Left kidney (tissue), 2 donors: ENCODE results near the gene UAP1L1. TPM values are rescaled to one million over a fixed set of nuclear protein-coding genes. Genes with fewer than 3 reads are reported as not detected.
"Not testable (repeated sequence)": the region's sequence is repeated elsewhere in the genome, so short reads cannot be mapped to it uniquely, and the experiment has no call there.

Source experiments
- DNase-seq: peaks from one replicate; pipeline ENCODE4 v3.0.0-alpha.2; 2013
- polyA plus RNA-seq: library from polyadenylated mRNA; unstranded; fragments of 120-200 nt; gene quantifications from one replicate; pipeline ENCODE4 v1.2.1, GENCODE V29; 2013; ENCODE audit not compliant: insufficient read length

UAP1L1 gene
- polyA plus RNA-seq, 1 donor = 6.9 TPM

DNA sequence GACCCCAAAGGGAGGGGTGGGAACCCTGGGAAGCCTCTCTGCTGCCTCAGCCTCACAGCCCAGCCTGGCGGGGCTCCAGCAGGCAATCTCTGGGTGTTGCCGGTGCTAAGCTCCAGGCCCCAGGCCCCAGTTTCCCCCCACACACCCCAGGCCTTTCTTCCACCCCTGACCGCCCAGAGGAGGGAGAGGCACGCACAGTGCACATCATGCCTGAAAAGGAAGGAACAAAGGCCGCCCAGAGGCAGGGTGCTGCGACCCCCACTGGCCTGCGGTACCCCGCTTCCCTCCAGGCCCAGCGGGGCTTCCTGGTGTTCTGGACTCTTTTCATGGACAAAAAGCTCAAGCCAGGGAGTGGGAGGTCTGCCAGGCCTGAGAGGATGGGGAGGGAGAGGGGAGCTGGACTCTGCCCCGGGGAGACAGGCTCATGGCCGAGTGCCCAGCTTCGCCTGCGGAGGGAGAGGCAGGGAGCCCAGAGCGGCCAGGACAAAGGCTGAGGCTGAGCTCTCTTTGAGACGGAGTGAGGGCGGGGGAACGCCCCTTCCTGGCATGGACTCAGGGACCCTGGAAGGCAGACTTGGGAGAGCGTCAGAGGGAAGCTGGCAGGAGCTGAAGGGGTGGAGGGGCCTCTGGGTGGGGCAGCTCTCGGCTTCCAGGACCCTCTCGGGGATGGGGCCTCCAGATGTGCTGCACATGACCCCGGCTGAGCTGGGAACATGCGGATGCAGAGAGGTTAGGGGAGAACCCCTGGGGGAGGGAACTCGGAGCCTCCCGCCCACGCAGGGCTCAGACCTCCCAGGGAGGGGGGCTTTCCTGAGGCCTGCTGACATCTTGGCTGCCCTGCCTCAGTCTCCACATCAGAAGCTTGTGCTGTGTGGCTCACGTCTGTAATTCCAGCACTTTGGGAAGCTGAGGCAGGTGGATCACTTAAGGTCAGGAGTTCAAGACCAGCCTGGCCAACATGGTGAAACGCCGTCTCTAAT, 21.6 kb upstream of the UAP1L1 start:
- no peak for DNase-seq

DNA sequence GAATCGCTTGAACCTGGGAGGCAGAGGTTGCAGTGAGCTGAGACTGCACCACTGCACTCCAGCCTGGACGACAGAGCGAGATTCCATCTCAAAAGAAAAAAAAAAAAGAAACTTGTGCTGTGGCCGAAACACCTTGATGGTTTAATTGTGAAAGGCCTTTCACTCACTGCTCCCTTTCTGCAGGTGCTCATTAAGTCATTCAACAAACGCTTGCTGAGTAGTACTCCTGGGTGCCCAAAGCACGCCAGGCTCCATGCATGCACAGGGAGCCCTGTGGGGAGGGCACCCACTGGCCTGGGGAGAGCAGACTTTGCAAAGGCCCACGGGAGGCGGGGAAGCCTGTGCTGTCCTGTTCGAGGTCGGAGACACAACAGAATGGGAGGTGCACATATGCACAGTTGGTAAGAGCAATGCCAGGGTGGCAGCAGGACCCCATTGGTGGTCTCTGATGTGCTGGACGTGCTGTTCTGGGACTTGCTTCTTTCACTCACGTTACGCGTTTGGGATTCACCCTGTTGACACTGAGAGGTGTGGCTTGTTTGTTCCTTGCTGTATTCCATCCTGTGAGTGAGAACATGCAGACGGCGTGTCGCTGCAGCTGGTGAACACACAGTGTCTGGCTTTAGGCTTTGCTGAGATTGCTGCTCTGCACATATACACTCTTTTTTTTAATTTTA, 20.4 kb upstream of the UAP1L1 start:
- no peak for DNase-seq

DNA sequence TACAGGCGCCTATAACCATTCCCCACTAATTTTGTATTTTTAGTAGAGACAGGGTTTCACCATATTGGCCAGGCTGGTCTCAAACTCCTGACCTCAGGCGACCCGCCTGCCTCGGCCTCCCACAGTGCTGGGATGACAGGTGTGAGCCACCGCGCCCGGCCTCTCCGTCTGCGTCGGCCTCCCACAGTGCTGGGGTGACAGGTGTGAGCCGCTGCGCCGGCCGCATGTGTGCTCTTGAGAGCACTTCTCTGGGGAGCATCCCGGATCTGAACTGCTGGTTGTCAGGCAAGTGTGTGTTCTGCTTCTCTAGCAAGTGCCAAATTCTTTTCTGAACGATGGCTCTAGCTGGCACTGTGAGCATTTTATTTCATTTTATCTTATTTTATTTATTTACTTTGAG, 19.8 kb upstream of the UAP1L1 start:
- DNase-seq = no peak

DNA sequence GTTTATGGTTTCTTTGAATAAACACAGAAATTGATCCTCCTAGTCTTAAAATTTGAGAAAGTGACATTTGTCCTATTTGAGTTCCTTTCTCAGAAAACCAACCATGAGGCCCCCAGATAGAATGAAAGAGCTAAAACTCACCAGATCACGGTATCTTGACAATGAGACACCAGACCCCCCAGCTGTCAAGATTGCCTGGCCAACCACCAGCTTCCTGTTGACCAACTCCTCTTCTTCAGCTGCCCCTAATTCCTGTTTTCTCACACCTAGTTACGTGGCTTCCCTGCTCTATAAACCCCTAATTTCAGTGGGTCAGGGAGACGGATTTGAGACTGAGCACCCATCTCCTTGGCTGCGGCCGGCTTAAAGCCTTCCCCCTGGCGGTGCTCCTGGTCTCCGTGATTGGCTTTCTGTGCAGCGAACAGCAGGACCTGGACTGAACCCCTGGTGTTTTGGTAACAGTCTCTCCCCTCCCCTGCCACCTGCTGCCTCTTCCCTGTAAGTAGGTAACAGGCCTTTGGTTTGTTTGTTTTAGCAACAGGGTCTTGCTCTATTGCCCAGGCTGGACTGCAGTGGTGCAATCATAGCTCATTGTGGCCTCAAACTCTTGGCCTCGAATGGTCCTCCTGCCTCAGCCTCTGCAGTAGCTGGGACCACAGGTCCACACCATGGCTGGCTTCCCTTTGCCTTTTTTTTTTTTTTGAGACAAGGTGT, 18.6 kb upstream of the UAP1L1 start:
- DNase-seq = no peak

GRCh38 chr9:137062384-137062783, 14.9 kb upstream of the UAP1L1 start:
- DNase-seq = no peak

DNA sequence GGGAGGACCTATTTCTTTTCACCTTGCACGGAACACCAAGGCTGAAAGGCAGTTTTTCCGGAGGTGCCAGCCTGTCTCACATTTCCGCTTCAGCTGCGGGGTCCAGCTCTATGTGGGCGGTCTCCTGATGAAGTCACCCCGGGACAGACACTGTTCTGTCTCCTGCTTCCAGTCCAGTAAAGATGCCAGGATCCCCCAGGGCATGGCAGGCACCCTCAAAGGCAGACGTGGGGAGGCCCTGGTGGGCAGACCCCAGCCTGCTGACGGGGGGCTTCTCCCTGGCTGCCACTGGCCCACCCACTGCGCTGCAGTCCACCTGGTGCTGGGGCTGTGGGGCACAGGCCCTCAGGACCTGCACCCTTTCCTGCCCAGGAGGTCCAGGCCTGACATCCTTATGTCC, 14.5 kb upstream of the UAP1L1 start:
- DNase-seq = not testable (repeated sequence)

DNA sequence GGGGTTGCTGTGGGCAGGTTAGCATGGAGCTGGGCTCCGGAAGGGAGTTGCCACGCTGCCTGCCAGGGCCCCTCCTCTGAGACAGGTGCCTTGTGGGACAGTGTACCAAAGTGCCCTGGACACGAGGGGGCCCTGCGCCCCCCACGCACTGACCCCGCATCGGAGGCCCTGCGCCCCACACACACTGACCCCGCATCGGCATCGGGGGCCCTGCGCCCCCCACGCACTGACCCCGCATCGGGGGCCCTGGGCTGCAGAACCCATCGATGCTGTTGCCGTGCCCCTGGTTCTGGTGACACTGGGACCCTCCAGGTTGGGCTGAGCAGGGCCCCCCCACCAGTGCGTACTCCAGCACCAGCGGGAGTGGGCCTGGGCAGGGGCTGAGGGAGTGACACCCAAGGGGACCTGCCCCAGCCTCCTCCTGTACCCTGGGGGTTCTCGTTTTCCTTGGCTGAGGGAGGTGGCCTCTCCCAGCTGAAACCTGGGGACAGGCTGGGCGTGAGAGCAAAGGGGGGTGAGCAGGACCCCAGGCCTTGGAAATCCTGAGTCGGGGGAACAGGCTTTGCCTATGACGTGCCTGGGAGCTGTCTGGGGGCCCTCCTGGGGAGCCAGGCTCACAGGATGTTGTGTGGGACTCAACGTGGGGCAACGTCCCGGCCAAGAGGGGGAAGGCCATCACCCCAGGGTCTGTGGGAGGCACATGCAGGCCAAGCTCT, 13.8 kb upstream of the UAP1L1 start:
- DNase-seq = no peak

- no peak for DNase-seq
Measured at GRCh38 chr9:137064027-137064879, 13.1 kb upstream of the UAP1L1 start.

- DNase-seq = no peak
Measured at GRCh38 chr9:137064880-137065164, 12.5 kb upstream of the UAP1L1 start.

GRCh38 chr9:137065336-137065967, 11.9 kb upstream of the UAP1L1 start:
- DNase-seq = no peak

- no peak for DNase-seq
Measured at GRCh38 chr9:137066096-137066861, 11.0 kb upstream of the UAP1L1 start.

DNA sequence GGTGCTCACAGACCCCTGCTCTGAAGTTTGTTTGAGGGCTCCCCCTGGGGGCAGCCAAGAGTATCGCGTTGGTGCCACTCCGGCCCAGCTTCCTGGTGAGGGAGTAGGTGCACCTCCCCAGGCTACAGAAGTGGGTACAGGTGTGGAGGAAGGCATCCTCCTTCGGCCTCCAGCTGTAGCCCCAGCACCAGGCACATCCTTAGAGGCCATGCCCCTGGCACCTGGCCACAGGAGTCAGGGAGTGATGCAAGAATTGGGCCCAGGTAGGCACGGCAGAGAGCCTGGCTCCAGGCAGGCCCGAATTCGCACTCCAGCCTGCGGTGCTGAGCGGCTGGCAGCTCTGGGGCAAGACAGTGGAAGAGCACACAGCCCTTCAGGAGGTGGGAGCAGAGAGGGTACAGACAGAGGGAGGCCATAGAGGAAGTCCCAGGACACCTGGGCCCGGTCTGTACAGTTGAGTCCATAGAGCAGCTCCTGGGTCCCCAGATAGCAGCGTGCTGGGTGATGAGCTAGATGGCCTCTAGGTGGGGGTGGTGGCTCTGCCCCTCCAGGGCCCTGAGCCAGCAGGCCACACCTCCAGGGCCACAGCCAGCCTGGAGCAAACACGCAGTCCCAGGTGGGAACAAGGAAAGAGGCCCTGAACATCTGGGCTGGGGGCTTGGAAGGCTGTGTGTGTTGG, 9.3 kb upstream of the UAP1L1 start:
- no peak for DNase-seq

DNA sequence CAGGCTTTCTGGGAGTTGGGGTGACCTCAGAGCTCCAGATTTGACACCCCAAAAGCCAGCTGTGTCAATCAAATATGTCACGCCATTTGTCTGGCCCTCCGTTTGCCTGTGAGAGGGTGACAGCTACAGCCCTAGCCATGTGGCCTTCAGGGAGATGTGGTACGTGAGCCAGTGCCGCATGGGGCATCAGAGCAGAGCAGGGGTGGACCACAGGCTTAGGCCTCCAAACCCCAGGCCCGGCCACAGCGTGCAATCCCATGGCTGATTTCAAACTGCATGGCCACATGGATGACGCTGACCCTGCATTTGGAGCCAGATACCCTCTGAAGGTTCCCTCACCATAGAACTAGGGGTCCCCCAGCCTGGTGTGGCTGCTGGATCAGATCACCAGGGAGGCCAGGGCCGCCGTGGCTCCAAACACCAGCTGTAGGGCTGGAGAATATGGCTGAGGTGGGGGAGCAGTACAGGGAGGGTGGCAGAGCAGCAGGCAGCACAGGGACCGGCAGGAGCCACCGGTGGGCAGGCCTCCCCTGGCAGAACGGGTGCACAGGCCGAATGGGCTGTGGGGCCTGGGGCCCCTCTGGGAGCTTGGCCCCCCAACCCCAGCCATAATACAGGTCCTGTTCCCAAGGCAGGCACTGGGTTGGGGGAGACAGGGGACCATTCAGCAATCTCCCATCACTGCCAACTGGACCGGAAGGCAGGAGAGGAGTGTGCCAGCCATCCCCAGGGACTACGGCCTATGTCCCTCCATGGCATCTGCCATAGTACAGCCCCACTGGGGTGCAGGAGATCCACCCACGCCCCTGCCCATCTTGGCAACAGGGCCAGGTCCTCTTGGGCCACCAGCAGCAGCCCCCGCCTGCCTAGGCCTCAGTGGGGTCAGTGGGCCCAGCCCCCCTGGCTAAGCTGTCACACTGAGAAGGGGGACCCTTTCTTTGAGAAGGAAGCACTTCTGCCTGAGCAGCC, 8.5 kb upstream of the UAP1L1 start:
- no peak for DNase-seq

- DNase-seq = no peak
Measured at GRCh38 chr9:137069508-137070091, 7.7 kb upstream of the UAP1L1 start.

DNA sequence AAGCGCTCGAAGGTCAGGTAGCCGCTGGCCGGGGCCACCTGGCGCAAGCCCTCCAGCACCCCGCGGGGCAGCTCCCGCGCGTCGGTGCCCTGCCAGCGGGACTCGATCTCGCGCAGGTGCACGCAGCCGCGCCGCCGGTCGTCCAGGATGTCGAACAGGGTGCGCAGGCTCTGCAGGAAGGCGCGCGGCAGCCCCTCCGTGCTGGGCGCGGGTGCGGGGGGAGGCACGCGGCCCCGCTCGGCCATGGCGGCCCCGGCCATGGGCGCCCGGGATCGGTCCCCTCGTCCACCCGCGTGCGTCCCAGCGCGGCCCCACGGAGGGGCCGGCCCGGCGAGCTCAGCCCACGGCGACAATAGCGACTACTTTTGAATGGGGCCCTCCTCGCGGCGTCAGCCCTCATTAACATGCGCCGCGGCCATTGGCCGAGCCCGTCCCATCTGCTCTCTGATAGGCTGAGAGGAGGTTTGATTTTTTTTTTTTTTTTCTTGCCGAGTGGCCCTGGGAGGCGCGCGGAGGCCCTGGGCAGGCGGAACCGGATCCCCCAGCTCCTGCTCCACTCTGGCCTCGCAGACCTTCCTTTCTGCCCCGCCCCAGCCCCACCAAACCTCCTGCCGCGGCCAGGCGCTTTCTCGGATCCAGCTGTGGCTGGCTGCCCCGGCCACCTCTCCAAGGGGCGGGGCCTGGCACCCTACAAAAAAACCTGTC, 7.0 kb upstream of the UAP1L1 start, which contains the start of gene SAPCD2:
Gene SAPCD2 (minus strand): TSS at position 357 of the 705 bp plus-strand sequence. CDS start 97 bp downstream, at position 260.
- DNase-seq = peak; percentile 84

DNA sequence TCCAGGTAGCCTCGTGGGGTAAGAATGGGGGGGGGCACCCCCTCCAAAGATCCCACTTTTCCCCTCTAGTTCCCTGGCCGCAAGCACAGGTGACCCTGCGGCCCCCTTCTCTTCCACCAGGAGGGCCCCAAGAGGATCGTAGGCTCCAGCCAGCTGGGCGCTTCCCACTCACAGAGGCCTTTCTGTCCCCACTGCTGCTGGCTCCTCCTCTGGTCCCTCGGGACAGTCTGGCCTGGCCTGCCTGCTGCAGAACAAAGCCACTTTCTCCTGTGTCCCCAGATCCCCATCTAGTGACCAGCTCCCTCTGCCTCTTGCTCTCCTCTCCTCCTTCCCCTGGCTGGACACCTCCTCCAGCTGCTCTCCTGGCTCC, 6.4 kb upstream of the UAP1L1 start:
- DNase-seq = no peak

GRCh38 chr9:137071282-137071681, 6.0 kb upstream of the UAP1L1 start:
- no peak for DNase-seq
